Measurements from ENCODE around the gene MYO3B. TPM values are rescaled to one million over a fixed set of nuclear protein-coding genes. Genes with fewer than 3 reads are reported as not detected.

The MYO3B gene
- total RNA-seq, 1 donor from 2014 or later: not detected

GRCh38 chr2:170679607-170680079 is 501.7 kb downstream of the MYO3B start:
- Mint-ChIP-seq H3K9me3 (no peaks in the 10 kb centered on the region), H3K27me3 (ENCODE audit: low read depth) (no peaks in the 10 kb centered on the region)

GRCh38 chr2:170680172-170680941 is 502.4 kb downstream of the MYO3B start:
- H3K4me3 Mint-ChIP-seq: no peak overlapping the region
- DNase-seq (ENCODE audit: low read depth, low spot score): no peak
- no peak for TF ChIP-seq CTCF (conservative IDR thresholded peaks at IDR 0.05)
- H3K27me3 Mint-ChIP-seq (ENCODE audit: low read depth): no peaks in the 10 kb centered on the region
- H3K9me3 Mint-ChIP-seq: no peaks in the 10 kb centered on the region
- no peak overlapping the region for H3K27ac Mint-ChIP-seq (ENCODE audit: unreplicated experiment)
- H3K36me3 Mint-ChIP-seq (ENCODE audit: low read depth): no peaks in the 10 kb centered on the region
- H3K4me1 Mint-ChIP-seq: peaks cover 29% of the 10 kb centered on the region

More at GRCh38 chr2:170679607-170680079, 501.7 kb downstream of the MYO3B start:
- Mint-ChIP-seq H3K27ac (ENCODE audit: unreplicated experiment) (no peak overlapping the region), H3K36me3 (ENCODE audit: low read depth) (no peaks in the 10 kb centered on the region), H3K4me3 (no peak overlapping the region), H3K4me1 (peaks cover 29% of the 10 kb centered on the region)
- DNase-seq (ENCODE audit: low read depth, low spot score): peak; percentile 2
- TF ChIP-seq CTCF (conservative IDR thresholded peaks at IDR 0.05): no peak

GRCh38 chr2:170681311-170681710 is 503.4 kb downstream of the MYO3B start:
- Mint-ChIP-seq H3K9me3 (no peaks in the 10 kb centered on the region), H3K4me3 (no peak overlapping the region), H3K36me3 (ENCODE audit: low read depth) (no peaks in the 10 kb centered on the region), H3K27me3 (ENCODE audit: low read depth) (no peaks in the 10 kb centered on the region), H3K27ac (ENCODE audit: unreplicated experiment) (no peak overlapping the region), H3K4me1 (peaks cover 29% of the 10 kb centered on the region)
- no peak for TF ChIP-seq CTCF (conservative IDR thresholded peaks at IDR 0.05)
- DNase-seq (ENCODE audit: low read depth, low spot score): no peak

- no peak for DNase-seq (ENCODE audit: low read depth, low spot score)
- no peak overlapping the region for H3K27ac Mint-ChIP-seq (ENCODE audit: unreplicated experiment)
- no peak for TF ChIP-seq CTCF (conservative IDR thresholded peaks at IDR 0.05)
Observed at GRCh38 chr2:170685591-170685990, 507.6 kb downstream of the MYO3B start.

GRCh38 chr2:170689481-170689880 is 511.5 kb downstream of the MYO3B start:
- H3K9me3 Mint-ChIP-seq: no peaks in the 10 kb centered on the region
- H3K4me3 Mint-ChIP-seq: no peak overlapping the region
- no peak for DNase-seq (ENCODE audit: low read depth, low spot score)
- H3K27ac Mint-ChIP-seq (ENCODE audit: unreplicated experiment): no peak overlapping the region
- H3K4me1 Mint-ChIP-seq: peaks cover 4% of the 10 kb centered on the region
- no peak for TF ChIP-seq CTCF (conservative IDR thresholded peaks at IDR 0.05)
- H3K36me3 Mint-ChIP-seq (ENCODE audit: low read depth): no peaks in the 10 kb centered on the region
- H3K27me3 Mint-ChIP-seq (ENCODE audit: low read depth): no peaks in the 10 kb centered on the region

More at GRCh38 chr2:170685591-170685990, 507.6 kb downstream of the MYO3B start:
- Mint-ChIP-seq H3K9me3 (no peaks in the 10 kb centered on the region), H3K4me1 (peaks cover 8% of the 10 kb centered on the region), H3K4me3 (no peak overlapping the region), H3K27me3 (ENCODE audit: low read depth) (no peaks in the 10 kb centered on the region), H3K36me3 (ENCODE audit: low read depth) (no peaks in the 10 kb centered on the region)

All from neural crest cell (in vitro differentiated cells).